Endothelial cell of umbilical vein (primary cell): ENCODE results near the gene IQCE. TPM values are rescaled to one million over a fixed set of nuclear protein-coding genes. Genes with fewer than 3 reads are reported as not detected.
A peak's percentile ranks its signal among the peaks of the same experiment; 100 is the strongest.

Experiments
- BruUV-seq: library from RNA; stranded (reverse); fragments of 400-500 nt; replicated peaks from 2 replicates; lab custom pipeline; 2021; lab: Mats Ljungman, UMichigan
- CTCF ChIA-PET: fragments of 300-600, 350-600 bp; sonication (Branson Sonifier 250); formaldehyde crosslinking; loops from one replicate; lab custom pipeline; 2021; ENCODE audit warnings: antibody characterized with exemption, inconsistent platforms; lab: Charles Lee
- POLR2A ChIA-PET: fragments of 300-600, 350-600 bp; sonication (Branson Sonifier 250); formaldehyde crosslinking; loops from one replicate; lab custom pipeline; 2021; ENCODE audit warnings: antibody characterized with exemption, inconsistent platforms; lab: Charles Lee
- DNase-seq: peaks from one replicate; pipeline ENCODE4 v3.0.0-alpha.2; 2011; ENCODE audit warnings: low read depth, low spot score
- FAIRE-seq: peaks from 2 replicates; lab custom pipeline; 2011; peaks lifted over from hg19 to GRCh38; lab: Jason Lieb, UNC
- H2AFZ ChIP-seq: 2 replicates; pipeline ENCODE4 v1.6.0; 2012; ENCODE audit warnings: low read depth, low read length, control low read depth, inconsistent platforms
- H3K27ac ChIP-seq: 2 replicates; pipeline ENCODE4 v1.5.1; 2011; ENCODE audit warnings: low read depth, mild to moderate bottlenecking, control low read depth, low read length, moderate library complexity; ENCODE audit not compliant: insufficient read depth
- H3K27me3 ChIP-seq, 2 experiments: 2 replicates each; pipeline versions ENCODE4 v1.6.0 to v1.6.1; 2011; ENCODE audit warnings: low read length in 2 of 2, mixed read lengths in 1 of 2; ENCODE audit not compliant: control insufficient read depth in 2 of 2, insufficient read depth in 2 of 2
- H3K36me3 ChIP-seq, 2 experiments: 2 replicates in 1 of 2; 3 replicates in 1 of 2; pipeline ENCODE4 v1.5.1; 2011; ENCODE audit warnings: low read length in 2 of 2, mild to moderate bottlenecking in 1 of 2, moderate library complexity in 1 of 2; ENCODE audit not compliant: control insufficient read depth in 2 of 2, insufficient read depth in 2 of 2; ENCODE audit errors: extremely low read depth in 1 of 2
- H3K4me1 ChIP-seq: 3 replicates; pipeline ENCODE4 v1.5.1; 2011; ENCODE audit warnings: mild to moderate bottlenecking, low read length; ENCODE audit not compliant: control insufficient read depth, insufficient read depth; ENCODE audit errors: extremely low read depth
- H3K4me2 ChIP-seq: 2 replicates; pipeline ENCODE4 v1.6.1; 2011; ENCODE audit warnings: low read length, control low read depth, mixed read lengths; ENCODE audit not compliant: insufficient read depth
- H3K4me3 ChIP-seq, 3 experiments: fragments of 200-600 bp in 1 of 3; sonication (generic), shearing (Covaris generic) in 1 of 3; replicated peaks in 1 of 3; 2 replicates each; pipeline ENCODE4 v1.5.1; 2011 to 2016; ENCODE audit warnings: control low read depth in 3 of 3, low read length in 3 of 3, mild to moderate bottlenecking in 2 of 3, inconsistent platforms in 1 of 3, low read depth in 1 of 3, moderate library complexity in 1 of 3; ENCODE audit not compliant: insufficient read depth in 1 of 3
- H3K79me2 ChIP-seq: 2 replicates; pipeline ENCODE4 v1.6.0; 2012; ENCODE audit warnings: low read length, inconsistent platforms; ENCODE audit not compliant: control insufficient read depth, insufficient read depth
- H3K9ac ChIP-seq: replicated peaks from 2 replicates; pipeline ENCODE3; 2011; ENCODE audit warnings: low read length, control low read depth; ENCODE audit not compliant: insufficient read depth; ENCODE audit errors: extremely low read depth
- H3K9me1 ChIP-seq: replicated peaks from 3 replicates; pipeline ENCODE4 v1.6.0; 2011; ENCODE audit warnings: mild to moderate bottlenecking, low read length; ENCODE audit not compliant: control insufficient read depth, insufficient read depth; ENCODE audit errors: extremely low read depth
- H3K9me3 ChIP-seq: replicated peaks from 2 replicates; pipeline ENCODE4 v1.5.1; 2012; ENCODE audit warnings: low read length, inconsistent platforms; ENCODE audit not compliant: control insufficient read depth, insufficient read depth
- H4K20me1 ChIP-seq: replicated peaks from 2 replicates; pipeline ENCODE3; 2011; ENCODE audit warnings: mild to moderate bottlenecking, low read length; ENCODE audit not compliant: control insufficient read depth, insufficient read depth; ENCODE audit errors: extremely low read depth
- EZH2 ChIP-seq: IDR thresholded peaks from 2 replicates; pipeline ENCODE4 v1.6.1; 2012; ENCODE audit warnings: borderline replicate concordance, low read depth, mild to moderate bottlenecking, moderate library complexity, low read length, inconsistent platforms; ENCODE audit not compliant: severe bottlenecking
- FOS ChIP-seq: IDR thresholded peaks from 2 replicates; pipeline ENCODE4 v1.6.1; 2011; ENCODE audit warnings: mild to moderate bottlenecking, low read length, moderate library complexity, borderline replicate concordance; ENCODE audit not compliant: insufficient read depth
- JUN ChIP-seq: IDR thresholded peaks from 2 replicates; pipeline ENCODE4 v1.6.1; 2011; ENCODE audit warnings: borderline replicate concordance, low read depth; ENCODE audit not compliant: insufficient read length, insufficient read depth
- MYC ChIP-seq: IDR thresholded peaks from one replicate; pipeline ENCODE4 v1.6.1; 2011; ENCODE audit warnings: mild to moderate bottlenecking, low read depth, low read length
- POLR2A ChIP-seq: IDR thresholded peaks from 2 replicates; pipeline ENCODE4 v1.6.1; 2012; ENCODE audit warnings: low read depth, mild to moderate bottlenecking, control low read depth, low read length
- POLR2AphosphoS5 ChIP-seq: IDR thresholded peaks from 2 replicates; pipeline ENCODE4 v1.6.1; 2012; ENCODE audit warnings: low read depth, mild to moderate bottlenecking, control low read depth, low read length, moderate library complexity; ENCODE audit not compliant: insufficient read depth
- dilution Hi-C: fragments of 300-500 bp; cut with MboI; formaldehyde crosslinking; loops from one replicate; pipeline ENCODE4 v1.15.0; 2019; ENCODE audit warnings: low sequenced_read_pairs; ENCODE audit not compliant: extremely low pct_ligation_motif_present
- intact Hi-C: fragments of 100-400 bp; cut with micrococcal nuclease; formaldehyde crosslinking; loops from one replicate; pipeline ENCODE4 v1.10.0; 2022
- polyA plus RNA-seq, 4 experiments: library from polyadenylated mRNA; depleted of rRNA in 3 of 4; stranded (reverse) in 3 of 4; unstranded in 1 of 4; fragments of >200 nt; gene quantifications; 2 replicates each; pipeline versions ENCODE4 v1.2.1 to v1.2.3, GENCODE V29; 2011 to 2012; ENCODE audit warnings: missing spikeins in 1 of 4
- total RNA-seq: library from RNA; stranded (reverse); gene quantifications from 2 replicates; pipeline ENCODE4 v1.2.3, GENCODE V29; 2021

Gene IQCE
- total and polyA plus RNA-seq, 2 donors (not counting 3 experiments of a cell fraction or from before 2014, with no cell fraction given), result 4.9 to 14.5 TPM

- dilution Hi-C loops, result no loop called here
- ChIA-PET CTCF (interaction anchor here (1.0 to 6.1 kb wide), 3 partner anchors 21 to 29 kb away, joined by 3 to 42 read pairs (median 4); no protein-coding TSS in a partner anchor), POLR2A (no interaction called here)
- H3K36me3 ChIP-seq, result peaks cover 0 to 4% of the 10 kb centered on the region in 2 experiments
- no peaks in the 10 kb centered on the region for H3K9me3 ChIP-seq
- intact Hi-C loops, result loop anchor here (10.0 kb wide), 1 partner anchor 160 kb away; the partner anchor contains the start of gene GRIFIN
- H4K20me1 ChIP-seq, result peaks cover 3% of the 10 kb centered on the region
- H3K27ac ChIP-seq, result peak overlapping the region; percentile 90
- no peak for FAIRE-seq
- peaks cover 76% of the 10 kb centered on the region for H3K79me2 ChIP-seq
- peaks cover 31% of the 10 kb centered on the region for H3K4me1 ChIP-seq
- no peak for TF ChIP-seq MYC
- no peak for TF ChIP-seq FOS
- TF ChIP-seq JUN, result no peak
- no peak for TF ChIP-seq EZH2
- no peak for TF ChIP-seq POLR2AphosphoS5
- no peak for TF ChIP-seq POLR2A
- no peak overlapping the region for H2AFZ ChIP-seq
- H3K27me3 ChIP-seq, result no peaks in the 10 kb centered on the region
- H3K9ac ChIP-seq, result peak overlapping the region; percentile 97
- H3K4me3 ChIP-seq, result peak overlapping the region in 2 of 3 experiments; percentile 80 to 97
- DNase-seq, result no peak
- no TSS peak for BruUV-seq
- H3K4me2 ChIP-seq, result peak overlapping the region; percentile 89
- no peaks in the 10 kb centered on the region for H3K9me1 ChIP-seq
These were observed 75.7 kb downstream of the IQCE start for GRCh38 chr7:2634267-2635145.
